Testis (tissue), 5 donors: ENCODE data around the gene NFATC1. TPM values are rescaled to one million over a fixed set of nuclear protein-coding genes. Genes with fewer than 3 reads are reported as not detected.

ENCODE experiments used
- DNase-seq: peaks from one replicate; pipeline ENCODE4 v3.0.0-alpha.2; 2019
- H3K27ac ChIP-seq, 2 donors: fragments of 200-600 bp; sonication (generic); one replicate each; pipeline ENCODE4 v1.5.1; 2019
- H3K27me3 ChIP-seq: fragments of 200-600 bp; sonication (generic); one replicate; pipeline ENCODE4 v1.5.1; 2019
- H3K36me3 ChIP-seq: fragments of 200-600 bp; sonication (generic); one replicate; pipeline ENCODE4 v1.5.1; 2017; ENCODE audit warnings: low read depth; ENCODE audit errors: missing control alignments
- H3K4me1 ChIP-seq: fragments of 200-600 bp; sonication (generic); one replicate; pipeline ENCODE4 v1.5.1; 2019
- H3K4me3 ChIP-seq, 2 donors: fragments of 200-600 bp; sonication (generic); one replicate each; pipeline ENCODE4 v1.5.1; 2017 to 2019
- H3K9me3 ChIP-seq: fragments of 200-600 bp; sonication (generic); one replicate; pipeline ENCODE4 v1.5.1; 2017
- CTCF ChIP-seq, 3 experiments: fragments of 450-650 bp in 2 of 3; fragments of 200-600 bp in 1 of 3; sonication (generic) in 1 of 3; IDR thresholded peaks; one replicate each; pipeline ENCODE4 v1.5.1; 2016 to 2019; ENCODE audit warnings: antibody characterized with exemption in 3 of 3, mild to moderate bottlenecking in 2 of 3, moderate library complexity in 1 of 3
- POLR2A ChIP-seq: fragments of 450-650 bp; IDR thresholded peaks from one replicate; pipeline ENCODE4 v1.6.1; 2017; ENCODE audit warnings: antibody characterized with exemption, mild to moderate bottlenecking, moderate library complexity
- WGBS, 2 donors: methylation state at CpG; one replicate each; pipeline ENCODE4 v1.1.5; 2018; 5-methylcytosine and 5-hydroxymethylcytosine counted together
- intact Hi-C: fragments of 100-400 bp; cut with DNase I; formaldehyde crosslinking; loops from one replicate; pipeline ENCODE4 v1.15.1; 2023; ENCODE audit warnings: low total_unique reads
- long read RNA-seq, 2 donors: transcript quantifications; one replicate each; lab custom pipeline, GENCODE V29; 2026
- polyA plus RNA-seq: library from polyadenylated mRNA; stranded (reverse); fragments of 350-450 nt; fragmentation: Illumina TruSeq; extraction: RNeasy Lipid Tissue Mini Kit (QIAGEN cat#74804); gene quantifications from one replicate; pipeline ENCODE4 v1.2.3, GENCODE V29; 2014; ENCODE audit warnings: low read depth, low replicate concordance; ENCODE audit not compliant: insufficient read depth
- total RNA-seq, 2 donors: library from RNA; depleted of rRNA; stranded (reverse); fragments of >200 nt; gene quantifications; one replicate each; pipeline ENCODE4 v1.2.3, GENCODE V29; 2016

Gene NFATC1
- total RNA-seq: 10 to 100 TPM; 22.2 to 28.1 TPM
- 27.5 TPM for polyA plus RNA-seq
- long read RNA-seq, donor 1, full-length matches to known transcripts: 1 of 1 reads
- long read RNA-seq, donor 1, partial matches to known transcripts: 0 of 1 reads
- long read RNA-seq, donor 1, other reads (novel, unspliced or antisense): 0 of 1 reads
- long read RNA-seq, donor 2: 0 reads

GRCh38 chr18:79395761-79396404 lies at the start of gene NFATC1:
NFATC1 (plus strand) TSS chr18:79395930; CDS start chr18:79396225, 295 bp downstream.
- H3K4me3 ChIP-seq: peak within 1 kb of the TSS; percentile 55 to 64
- WGBS, 2 donors: 0% methylated on average over 12 to 39 of the region's 91 CpGs
- no peaks in the 10 kb centered on the region for H3K27me3 ChIP-seq
- H3K36me3 ChIP-seq: no peaks in the 10 kb centered on the region
- DNase-seq: peak; percentile 69
- H3K27ac ChIP-seq: peak within 1 kb of the TSS; percentile 72 to 83
- peaks cover 11% of the 10 kb centered on the region for H3K4me1 ChIP-seq
- intact Hi-C loops: no loop called here
- TF ChIP-seq POLR2A (no peak), CTCF (IDR thresholded peaks at IDR 0.05) (no peak)
- H3K9me3 ChIP-seq: no peaks in the 10 kb centered on the region

- Histone ChIP-seq H3K27ac (no peak overlapping the region), H3K4me1 (no peaks in the 10 kb centered on the region), H3K9me3 (no peaks in the 10 kb centered on the region), H3K36me3 (no peaks in the 10 kb centered on the region), H3K4me3 (no peak overlapping the region), H3K27me3 (no peaks in the 10 kb centered on the region)
- intact Hi-C loops: no loop called here
- no peak for DNase-seq
- TF ChIP-seq POLR2A: no peak
- WGBS, 2 donors: 92 to 93% methylated on average over 16 to 26 of the region's 26 CpGs
Observed at GRCh38 chr18:79345981-79346380, 49.7 kb upstream of the NFATC1 start.

- H3K36me3 ChIP-seq: no peaks in the 10 kb centered on the region
- TF ChIP-seq CTCF (IDR thresholded peaks at IDR 0.05): no peak
- TF ChIP-seq POLR2A: no peak
- H3K27ac ChIP-seq: no peak overlapping the region
- no peak for DNase-seq
- H3K4me1 ChIP-seq: no peaks in the 10 kb centered on the region
- 52 to 62% methylated on average over 5 of the region's 5 CpGs for WGBS, 2 donors
- no peaks in the 10 kb centered on the region for H3K9me3 ChIP-seq
- H3K27me3 ChIP-seq: no peaks in the 10 kb centered on the region
- no peak overlapping the region for H3K4me3 ChIP-seq
- intact Hi-C loops: no loop called here
Observed at GRCh38 chr18:79348066-79348465, 47.7 kb upstream of the NFATC1 start.

- no peaks in the 10 kb centered on the region for H3K27me3 ChIP-seq
- intact Hi-C loops: no loop called here
- WGBS, 2 donors: 67 to 87% methylated on average over 6 of the region's 6 CpGs
- TF ChIP-seq POLR2A (no peak), CTCF (IDR thresholded peaks at IDR 0.05) (no peak)
- H3K4me3 ChIP-seq: no peak overlapping the region
- no peaks in the 10 kb centered on the region for H3K9me3 ChIP-seq
- DNase-seq: no peak
- no peaks in the 10 kb centered on the region for H3K4me1 ChIP-seq
- H3K36me3 ChIP-seq: no peaks in the 10 kb centered on the region
- H3K27ac ChIP-seq: no peak overlapping the region
Observed at GRCh38 chr18:79352432-79352831, 43.3 kb upstream of the NFATC1 start.

GRCh38 chr18:79353267-79353666 lies 42.5 kb upstream of the NFATC1 start:
- 92 to 93% methylated on average over 3 to 17 of the region's 17 CpGs for WGBS, 2 donors
- no peaks in the 10 kb centered on the region for H3K27me3 ChIP-seq

More at GRCh38 chr18:79353267-79353666, 42.5 kb upstream of the NFATC1 start:
- TF ChIP-seq CTCF (IDR thresholded peaks at IDR 0.05): peak in 1 of 3 experiments; percentile 31
- no peak for TF ChIP-seq POLR2A
- no peak overlapping the region for H3K4me3 ChIP-seq
- H3K9me3 ChIP-seq: no peaks in the 10 kb centered on the region
- no peaks in the 10 kb centered on the region for H3K36me3 ChIP-seq
- H3K4me1 ChIP-seq: no peaks in the 10 kb centered on the region
- H3K27ac ChIP-seq: no peak overlapping the region
- DNase-seq: peak; percentile 62
- intact Hi-C loops: no loop called here
